T-helper 17 cell (primary cell): ENCODE results near the gene TBL1XR1. TPM values are rescaled to one million over a fixed set of nuclear protein-coding genes. Genes with fewer than 3 reads are reported as not detected.

ENCODE experiments used
- ATAC-seq: fragments of 150-1000 bp; cut with Tn5 transposase; 2 replicates; pipeline ENCODE4 v1.10.0; 2021; ENCODE audit warnings: mild to moderate bottlenecking, moderate library complexity
- DNase-seq, 3 donors: peaks; one replicate each; pipeline versions ENCODE4 v3.0.0 to v3.0.0-alpha.2; 2020 to 2021
- H3K9me3 ChIP-seq: one replicate; pipeline ENCODE4 v1.7.0; 2013; ENCODE audit warnings: low read length, mild to moderate bottlenecking; ENCODE audit not compliant: control insufficient read depth, poor library complexity, severe bottlenecking
- H3K27ac Mint-ChIP-seq: one replicate; pipeline ENCODE4 v1.8.0; 2022; ENCODE audit warnings: mild to moderate bottlenecking, moderate library complexity, mixed read lengths
- H3K27me3 Mint-ChIP-seq: one replicate; pipeline ENCODE4 v1.8.0; 2022; ENCODE audit warnings: mixed read lengths
- H3K36me3 Mint-ChIP-seq: one replicate; pipeline ENCODE4 v1.8.0; 2022; ENCODE audit warnings: low read depth, mixed read lengths
- H3K4me1 Mint-ChIP-seq: one replicate; pipeline ENCODE4 v1.8.0; 2022; ENCODE audit warnings: mild to moderate bottlenecking, mixed read lengths
- H3K4me3 Mint-ChIP-seq: one replicate; pipeline ENCODE4 v1.8.0; 2022; ENCODE audit warnings: mild to moderate bottlenecking, moderate library complexity, mixed read lengths
- total RNA-seq, 4 donors: library from RNA in 2 of 4; stranded (reverse) in 2 of 4; gene quantifications; one replicate each; pipeline ENCODE4 v1.2.3 and lab custom pipeline; 2022 to 2026

The TBL1XR1 gene
- total RNA-seq, 2 donors from 2014 or later, result 115 to 136 TPM

DNA sequence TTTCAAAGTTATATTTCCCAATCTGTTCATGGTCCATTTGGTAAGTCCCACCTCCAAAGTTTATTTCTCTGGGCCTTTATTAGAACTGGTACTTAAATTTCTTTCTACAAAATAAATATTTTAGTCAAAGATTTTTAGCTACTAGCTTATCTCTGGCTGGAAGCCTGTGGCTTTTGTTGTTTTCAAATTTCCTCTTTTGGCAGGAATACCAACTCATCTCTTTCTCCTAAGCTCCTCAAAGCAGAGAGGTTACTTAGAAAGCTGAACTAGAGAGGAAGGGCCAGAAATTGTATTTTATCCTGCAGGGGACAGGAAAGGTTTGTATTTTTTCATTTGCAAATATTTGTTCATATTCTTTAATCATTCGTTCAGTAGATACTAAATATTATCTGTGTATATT lies 227.8 kb downstream of the TBL1XR1 start:
- H3K36me3 Mint-ChIP-seq, result no peaks in the 10 kb centered on the region
- H3K9me3 ChIP-seq, result no peaks in the 10 kb centered on the region
- peaks cover 10% of the 10 kb centered on the region for H3K4me1 Mint-ChIP-seq
- H3K27me3 Mint-ChIP-seq, result peaks cover 7% of the 10 kb centered on the region
- ATAC-seq (no peak), DNase-seq (no peak)
- H3K27ac Mint-ChIP-seq, result no peak overlapping the region
- no peak overlapping the region for H3K4me3 Mint-ChIP-seq
